ENCODE data around the gene TBC1D22A. TPM values are rescaled to one million over a fixed set of nuclear protein-coding genes. Genes with fewer than 3 reads are reported as not detected.

TBC1D22A gene
- total RNA-seq, 1 experiment from 2014 or later, result 14.3 TPM

DNA sequence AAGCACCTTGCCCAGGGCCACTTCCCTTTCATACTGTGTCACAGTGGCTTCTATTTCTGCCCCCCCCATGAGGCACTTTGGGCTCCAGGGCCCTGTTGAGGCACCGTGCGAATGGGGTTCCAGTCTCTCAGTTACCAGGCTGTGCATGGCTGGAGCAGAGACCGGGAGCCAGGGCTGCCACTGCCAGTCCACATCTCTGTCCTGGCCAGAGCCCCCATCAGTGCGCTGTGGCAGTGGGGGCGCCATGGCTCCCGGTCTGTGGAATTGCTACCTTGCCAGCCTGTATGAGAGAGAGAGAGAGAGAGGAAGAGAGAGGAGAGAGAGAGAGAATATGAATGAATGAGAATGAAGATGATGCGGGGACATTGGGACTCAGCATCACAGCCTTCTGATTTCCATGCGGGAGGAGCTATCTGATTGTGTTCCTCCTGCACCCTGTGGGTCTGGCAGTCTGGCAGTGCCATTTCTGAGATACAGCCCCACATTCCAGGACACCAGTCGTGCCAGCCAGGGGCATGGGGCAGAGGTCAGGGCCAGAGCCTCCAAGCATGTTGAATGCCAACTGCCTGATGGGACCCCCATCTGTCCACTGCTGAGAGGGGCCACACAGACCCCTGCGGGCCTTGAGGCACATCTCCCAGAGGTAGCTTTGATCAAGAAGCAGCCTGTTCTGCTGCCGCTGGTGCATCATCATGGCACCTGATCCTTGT lies 279.8 kb downstream of the TBC1D22A start:
- no peak overlapping the region for H3K27ac ChIP-seq (ENCODE audit: low read length)
- TF ChIP-seq EZH2 (IDR thresholded peaks at IDR 0.05; ENCODE audit: low read length, unreplicated experiment) (no peak), EZH2phosphoT487 (IDR thresholded peaks at IDR 0.05; ENCODE audit: borderline replicate concordance, low read length) (no peak), CTCF (conservative IDR thresholded peaks at IDR 0.05; ENCODE audit: low read depth, low read length) (no peak)
- H3K9me2 ChIP-seq (replicated peaks; ENCODE audit: low read length), result no peaks in the 10 kb centered on the region
- POLR2A ChIA-PET (ENCODE audit: unreplicated experiment), result no interaction called here
- CTCF ChIA-PET, result no interaction called here
- no peak for DNase-seq
- H3K79me2 ChIP-seq (ENCODE audit: low read length), result no peaks in the 10 kb centered on the region
- H3K9ac ChIP-seq (ENCODE audit: low read length), result no peak overlapping the region
- no peaks in the 10 kb centered on the region for H3F3A ChIP-seq (ENCODE audit: low read length, unreplicated experiment)
- H3K4me3 ChIP-seq (ENCODE audit: low read length), result no peak overlapping the region
- no peaks in the 10 kb centered on the region for H3K27me3 ChIP-seq (ENCODE audit: low read length)
- BruUV-seq (replicated peaks), result no TSS peak
- no peaks in the 10 kb centered on the region for H3K36me3 ChIP-seq (ENCODE audit: low read depth, low read length)
- no peaks in the 10 kb centered on the region for H3K4me1 ChIP-seq (ENCODE audit: insufficient read depth, low read length)
- H3K4me2 ChIP-seq (ENCODE audit: low read length), result no peak overlapping the region
- no peaks in the 10 kb centered on the region for H3K9me3 ChIP-seq (ENCODE audit: low read length)
- H4K20me1 ChIP-seq (ENCODE audit: low read length), result no peaks in the 10 kb centered on the region
- no peak overlapping the region for H2AFZ ChIP-seq (ENCODE audit: low read length)
- intact Hi-C loops (cut with micrococcal nuclease), result no loop called here
- ATAC-seq, result no peak

DNA sequence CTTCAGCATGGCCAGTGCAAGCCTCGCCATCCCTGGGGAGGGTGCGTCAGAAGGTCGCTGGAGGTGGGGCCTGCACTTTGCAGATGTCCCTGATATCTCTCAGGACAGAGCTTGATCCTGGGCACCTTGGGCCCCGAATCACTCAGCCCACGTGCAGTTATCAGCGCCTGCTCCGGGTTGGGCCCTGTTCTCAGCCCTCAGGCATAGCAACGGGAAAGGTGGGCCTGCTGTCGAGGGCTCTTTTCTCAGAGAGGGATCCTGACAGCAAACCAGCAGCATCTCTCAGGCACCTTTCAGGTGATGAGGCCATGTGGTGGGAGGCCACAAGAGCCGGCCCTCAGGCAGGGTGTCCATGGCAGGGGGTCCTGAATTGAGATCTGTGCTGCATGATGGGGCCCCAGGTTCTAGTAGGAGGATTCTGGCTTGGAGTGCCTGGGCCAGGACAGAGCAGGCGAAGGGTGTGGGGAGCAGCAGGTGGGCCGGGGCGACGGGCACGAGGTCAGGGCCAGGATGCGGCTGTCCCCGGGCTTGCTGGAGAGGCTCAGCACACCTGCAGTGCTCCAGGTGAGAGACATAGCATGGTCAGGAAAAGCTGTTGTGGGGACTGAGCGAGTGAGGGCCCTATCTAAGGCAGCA lies 280.5 kb downstream of the TBC1D22A start:
- TF ChIP-seq EZH2phosphoT487 (IDR thresholded peaks at IDR 0.05; ENCODE audit: borderline replicate concordance, low read length) (no peak), EZH2 (IDR thresholded peaks at IDR 0.05; ENCODE audit: low read length, unreplicated experiment) (no peak), CTCF (conservative IDR thresholded peaks at IDR 0.05; ENCODE audit: low read depth, low read length) (no peak)
- H3F3A ChIP-seq (ENCODE audit: low read length, unreplicated experiment), result no peaks in the 10 kb centered on the region

More for the DNA sequence above, 280.5 kb downstream of the TBC1D22A start:
- no peaks in the 10 kb centered on the region for H3K79me2 ChIP-seq (ENCODE audit: low read length)
- H3K4me3 ChIP-seq (ENCODE audit: low read length), result no peak overlapping the region
- H3K4me1 ChIP-seq (ENCODE audit: insufficient read depth, low read length), result no peaks in the 10 kb centered on the region
- H3K9me3 ChIP-seq (ENCODE audit: low read length), result no peaks in the 10 kb centered on the region
- POLR2A ChIA-PET (ENCODE audit: unreplicated experiment), result no interaction called here
- no peaks in the 10 kb centered on the region for H3K27me3 ChIP-seq (ENCODE audit: low read length)
- no peaks in the 10 kb centered on the region for H3K36me3 ChIP-seq (ENCODE audit: low read depth, low read length)
- no peak for ATAC-seq
- H2AFZ ChIP-seq (ENCODE audit: low read length), result no peak overlapping the region
- H3K9ac ChIP-seq (ENCODE audit: low read length), result no peak overlapping the region
- H3K27ac ChIP-seq (ENCODE audit: low read length), result no peak overlapping the region
- CTCF ChIA-PET, result no interaction called here
- no peaks in the 10 kb centered on the region for H3K9me2 ChIP-seq (replicated peaks; ENCODE audit: low read length)
- no peak overlapping the region for H3K4me2 ChIP-seq (ENCODE audit: low read length)
- DNase-seq, result no peak
- H4K20me1 ChIP-seq (ENCODE audit: low read length), result no peaks in the 10 kb centered on the region
- no TSS peak for BruUV-seq (replicated peaks)
- intact Hi-C loops (cut with micrococcal nuclease), result no loop called here

Measured in PC-3 (cell line).